Body of pancreas (tissue), 4 donors: ENCODE measurements around the gene PFKFB3.

Source experiments
- CTCF ChIP-seq, 7 experiments: fragments of 450-650 bp in 4 of 7; fragments of 200-600 bp in 3 of 7; sonication (generic) in 3 of 7; IDR thresholded peaks; one replicate each; pipeline ENCODE4 v1.5.1; 2016 to 2019; ENCODE audit warnings: antibody characterized with exemption in 7 of 7
- POLR2A ChIP-seq, 3 donors: fragments of 450-650 bp; IDR thresholded peaks; one replicate each; pipeline ENCODE4 v1.6.1; 2016; ENCODE audit warnings: antibody characterized with exemption in 3 of 3, mild to moderate bottlenecking in 2 of 3

- TF ChIP-seq CTCF (IDR thresholded peaks at IDR 0.05) (no peak), POLR2A (IDR thresholded peaks at IDR 0.05) (no peak)
Measured at GRCh38 chr10:6270951-6271350, 68.2 kb downstream of the PFKFB3 start.
